GM12872 (cell line): Measurements from ENCODE around the gene TMEM81.

Experiments used
- CTCF ChIP-seq: IDR thresholded peaks from 3 replicates; pipeline ENCODE4 v1.5.1; 2011; ENCODE audit warnings: low read depth, mild to moderate bottlenecking, low read length, moderate library complexity; ENCODE audit not compliant: insufficient read depth

The TMEM81 gene

GRCh38 chr1:205084360-205084759 is at the start of gene TMEM81:
TMEM81 (minus strand) TSS chr1:205084460; CDS start chr1:205084320, 140 bp downstream.
- TF ChIP-seq CTCF: no peak

- no peak for TF ChIP-seq CTCF
These were observed 49.0 kb upstream of the TMEM81 start for GRCh38 chr1:205133287-205133686.

- TF ChIP-seq CTCF: no peak
These were observed 45.3 kb upstream of the TMEM81 start for GRCh38 chr1:205129447-205130029.

GRCh38 chr1:205128050-205128449 is 43.8 kb upstream of the TMEM81 start:
- no peak for TF ChIP-seq CTCF

GRCh38 chr1:205127646-205128045 is 43.4 kb upstream of the TMEM81 start:
- no peak for TF ChIP-seq CTCF

GRCh38 chr1:205124726-205125125 is 40.5 kb upstream of the TMEM81 start:
- no peak for TF ChIP-seq CTCF

GRCh38 chr1:205122489-205122882 is 38.2 kb upstream of the TMEM81 start:
- TF ChIP-seq CTCF: no peak
